Astrocyte (in vitro differentiated cells and primary cell): ENCODE measurements around the gene FCER1G. TPM values are rescaled to one million over a fixed set of nuclear protein-coding genes. Genes with fewer than 3 reads are reported as not detected.

ENCODE experiments used
- DNase-seq: peaks from one replicate; pipeline ENCODE4 v3.0.0-alpha.2; 2010; ENCODE audit warnings: low read depth
- FAIRE-seq: peaks from 2 replicates; lab custom pipeline; 2011; peaks lifted over from hg19 to GRCh38; lab: Jason Lieb, UNC
- H2AFZ ChIP-seq: 2 replicates; pipeline ENCODE4 v1.6.0; 2012; ENCODE audit warnings: low read depth, low read length, inconsistent platforms
- H3K27ac ChIP-seq: 2 replicates; pipeline ENCODE4 v1.5.1; 2011; ENCODE audit warnings: low read depth, low read length, inconsistent platforms
- H3K27me3 ChIP-seq: 2 replicates; pipeline ENCODE4 v1.6.0; 2011; ENCODE audit warnings: low read length, inconsistent platforms; ENCODE audit not compliant: insufficient read depth
- H3K36me3 ChIP-seq: 2 replicates; pipeline ENCODE4 v1.5.1; 2011; ENCODE audit warnings: low read length, inconsistent platforms; ENCODE audit not compliant: insufficient read depth
- H3K4me1 ChIP-seq: 2 replicates; pipeline ENCODE4 v1.5.1; 2011; ENCODE audit warnings: low read length, inconsistent platforms; ENCODE audit not compliant: insufficient read depth
- H3K4me2 ChIP-seq: 2 replicates; pipeline ENCODE4 v1.6.0; 2012; ENCODE audit warnings: low read length, inconsistent platforms
- H3K4me3 ChIP-seq: 2 replicates; pipeline ENCODE4 v1.5.1; 2011; ENCODE audit warnings: low read depth, mild to moderate bottlenecking, low read length, inconsistent platforms; ENCODE audit not compliant: insufficient read depth
- H3K79me2 ChIP-seq: 2 replicates; pipeline ENCODE4 v1.6.0; 2012; ENCODE audit warnings: mild to moderate bottlenecking, low read length, inconsistent platforms; ENCODE audit not compliant: insufficient read depth
- H3K9ac ChIP-seq: 2 replicates; pipeline ENCODE4 v1.6.0; 2012; ENCODE audit warnings: mild to moderate bottlenecking, low read length, inconsistent platforms
- H3K9me3 ChIP-seq: 2 replicates; pipeline ENCODE4 v1.5.1; 2012; ENCODE audit warnings: low read depth, mild to moderate bottlenecking, low read length, inconsistent platforms; ENCODE audit not compliant: insufficient read depth
- H4K20me1 ChIP-seq: 2 replicates; pipeline ENCODE4 v1.6.0; 2012; ENCODE audit warnings: low read length, inconsistent platforms; ENCODE audit not compliant: insufficient read depth
- H3K27ac Mint-ChIP-seq: one replicate; pipeline ENCODE4 v1.8.0; 2021; ENCODE audit warnings: mild to moderate bottlenecking, mixed read lengths; ENCODE audit not compliant: unreplicated experiment
- H3K27me3 Mint-ChIP-seq: one replicate; pipeline ENCODE4 v1.8.0; 2021; ENCODE audit warnings: low read depth, mixed read lengths; ENCODE audit not compliant: unreplicated experiment
- H3K36me3 Mint-ChIP-seq: one replicate; pipeline ENCODE4 v1.8.0; 2021; ENCODE audit warnings: low read depth, mixed read lengths; ENCODE audit not compliant: unreplicated experiment
- H3K4me1 Mint-ChIP-seq: one replicate; pipeline ENCODE4 v1.8.0; 2021; ENCODE audit warnings: low read depth, mixed read lengths; ENCODE audit not compliant: unreplicated experiment
- H3K4me3 Mint-ChIP-seq: one replicate; pipeline ENCODE4 v1.8.0; 2021; ENCODE audit warnings: mild to moderate bottlenecking, moderate library complexity, mixed read lengths; ENCODE audit not compliant: unreplicated experiment
- H3K9me3 Mint-ChIP-seq: one replicate; pipeline ENCODE4 v1.8.0; 2021; ENCODE audit warnings: mild to moderate bottlenecking, mixed read lengths; ENCODE audit not compliant: unreplicated experiment
- CTCF ChIP-seq: IDR thresholded peaks from 2 replicates; pipeline ENCODE4 v1.5.1; 2011; ENCODE audit warnings: low read depth, mild to moderate bottlenecking, inconsistent platforms, low read length, moderate library complexity; ENCODE audit not compliant: insufficient read depth
- EZH2 ChIP-seq: IDR thresholded peaks from 2 replicates; pipeline ENCODE4 v1.6.1; 2012; ENCODE audit warnings: mild to moderate bottlenecking, low read length, inconsistent platforms; ENCODE audit not compliant: insufficient read depth
- total RNA-seq: library from RNA; stranded (reverse); gene quantifications from 2 replicates; pipeline ENCODE4 v1.2.1, GENCODE V29; 2021

The FCER1G gene
- total RNA-seq, 1 donor from 2014 or later, result 0.68 TPM

GRCh38 chr1:161185282-161185682 is 29.8 kb upstream of the FCER1G start:
- DNase-seq, result peak; percentile 57
- Histone ChIP-seq H4K20me1 (no peaks in the 10 kb centered on the region), H3K9me3 (no peaks in the 10 kb centered on the region), H3K9ac (no peak overlapping the region), H3K27me3 (no peaks in the 10 kb centered on the region), H2AFZ (no peak overlapping the region), H3K4me3 (no peak overlapping the region), H3K4me1 (peaks cover 5% of the 10 kb centered on the region), H3K36me3 (no peaks in the 10 kb centered on the region), H3K4me2 (no peak overlapping the region), H3K27ac (no peak overlapping the region), H3K79me2 (no peaks in the 10 kb centered on the region)
- H3K9me3 Mint-ChIP-seq, result peaks cover 2% of the 10 kb centered on the region
- H3K4me3 Mint-ChIP-seq, result no peak overlapping the region
- TF ChIP-seq CTCF (no peak), EZH2 (no peak)
- H3K27ac Mint-ChIP-seq, result peak overlapping the region; percentile 29
- H3K27me3 Mint-ChIP-seq, result peaks cover 4% of the 10 kb centered on the region
- H3K4me1 Mint-ChIP-seq, result peaks cover 14% of the 10 kb centered on the region
- H3K36me3 Mint-ChIP-seq, result peaks cover 2% of the 10 kb centered on the region
- no peak for FAIRE-seq

GRCh38 chr1:161185732-161186311 is 29.3 kb upstream of the FCER1G start:
- Histone ChIP-seq H3K27ac (no peak overlapping the region), H2AFZ (peak overlapping the region; percentile 43), H3K9ac (no peak overlapping the region), H4K20me1 (no peaks in the 10 kb centered on the region), H3K4me1 (peaks cover 5% of the 10 kb centered on the region), H3K4me2 (no peak overlapping the region), H3K79me2 (no peaks in the 10 kb centered on the region), H3K27me3 (no peaks in the 10 kb centered on the region), H3K36me3 (no peaks in the 10 kb centered on the region), H3K9me3 (no peaks in the 10 kb centered on the region), H3K4me3 (no peak overlapping the region)
- no peak overlapping the region for H3K4me3 Mint-ChIP-seq
- no peak for FAIRE-seq
- H3K9me3 Mint-ChIP-seq, result peaks cover 2% of the 10 kb centered on the region
- TF ChIP-seq EZH2 (no peak), CTCF (no peak)
- H3K27me3 Mint-ChIP-seq, result peaks cover 4% of the 10 kb centered on the region
- no peak for DNase-seq
- H3K27ac Mint-ChIP-seq, result peak overlapping the region; percentile 29
- peaks cover 2% of the 10 kb centered on the region for H3K36me3 Mint-ChIP-seq
- H3K4me1 Mint-ChIP-seq, result peaks cover 14% of the 10 kb centered on the region

- FAIRE-seq (no peak), DNase-seq (no peak)
- Histone ChIP-seq H3K36me3 (no peaks in the 10 kb centered on the region), H2AFZ (no peak overlapping the region), H3K27ac (no peak overlapping the region), H4K20me1 (no peaks in the 10 kb centered on the region), H3K4me3 (no peak overlapping the region), H3K27me3 (no peaks in the 10 kb centered on the region), H3K4me1 (peaks cover 2% of the 10 kb centered on the region), H3K79me2 (no peaks in the 10 kb centered on the region), H3K9ac (no peak overlapping the region), H3K4me2 (no peak overlapping the region), H3K9me3 (no peaks in the 10 kb centered on the region)
- H3K27me3 Mint-ChIP-seq, result peaks cover 6% of the 10 kb centered on the region
- H3K36me3 Mint-ChIP-seq, result peaks cover 2% of the 10 kb centered on the region
- no peak overlapping the region for H3K27ac Mint-ChIP-seq
- H3K4me1 Mint-ChIP-seq, result peaks cover 10% of the 10 kb centered on the region
- TF ChIP-seq CTCF, result no peak
- no peak for TF ChIP-seq EZH2
- H3K4me3 Mint-ChIP-seq, result no peak overlapping the region
- peaks cover 2% of the 10 kb centered on the region for H3K9me3 Mint-ChIP-seq
Observed at GRCh38 chr1:161187311-161187710, 27.8 kb upstream of the FCER1G start.
